A673 (cell line): Measurements from ENCODE around the gene PAM16. TPM values are rescaled to one million over a fixed set of nuclear protein-coding genes. Genes with fewer than 3 reads are reported as not detected.

Experiments used
- BruUV-seq: library from RNA; stranded (reverse); fragments of 400-500 nt; replicated peaks from 2 replicates; lab custom pipeline; 2021; lab: Mats Ljungman, UMichigan
- CTCF ChIA-PET: fragments of 300-600 bp; sonication (Branson Sonifier 250); formaldehyde crosslinking; loops from one replicate; lab custom pipeline; 2022; ENCODE audit warnings: antibody characterized with exemption; lab: Charles Lee
- POLR2A ChIA-PET: fragments of 300-600 bp; sonication (Branson Sonifier 250); formaldehyde crosslinking; loops from one replicate; lab custom pipeline; 2022; ENCODE audit warnings: antibody characterized with exemption; ENCODE audit not compliant: low non-redundant PET; lab: Charles Lee
- DNase-seq: peaks from one replicate; pipeline ENCODE4 v3.0.0-alpha.2; 2015; ENCODE audit warnings: low spot score
- H3K27ac ChIP-seq: fragments of 200-600 bp; sonication (generic); 2 replicates; pipeline ENCODE4 v1.5.1; 2016; ENCODE audit warnings: mixed run types, low read depth, mild to moderate bottlenecking, mixed read lengths, antibody characterized with exemption, low read length; ENCODE audit not compliant: poor library complexity, severe bottlenecking
- H3K27me3 ChIP-seq: fragments of 200-600 bp; sonication (generic); replicated peaks from 2 replicates; pipeline ENCODE4 v1.6.1; 2017; ENCODE audit warnings: mixed run types, low read depth, mild to moderate bottlenecking, mixed read lengths, antibody characterized with exemption, low read length; ENCODE audit not compliant: insufficient read depth, poor library complexity
- H3K36me3 ChIP-seq: fragments of 200-600 bp; sonication (generic); 2 replicates; pipeline ENCODE4 v1.6.1; 2016; ENCODE audit warnings: mixed run types, mild to moderate bottlenecking, mixed read lengths, antibody characterized with exemption, low read length; ENCODE audit not compliant: insufficient read depth, poor library complexity, severe bottlenecking
- H3K4me1 ChIP-seq: fragments of 200-600 bp; sonication (generic); 2 replicates; pipeline ENCODE4 v1.6.1; 2017; ENCODE audit warnings: mixed run types, mild to moderate bottlenecking, mixed read lengths, antibody characterized with exemption, low read length; ENCODE audit not compliant: insufficient read depth, poor library complexity, severe bottlenecking
- H3K4me3 ChIP-seq: fragments of 200-600 bp; sonication (generic); 2 replicates; pipeline ENCODE4 v1.5.1; 2016; ENCODE audit warnings: low read depth, mixed run types, mild to moderate bottlenecking, mixed read lengths, low read length; ENCODE audit not compliant: poor library complexity, severe bottlenecking
- H3K9me3 ChIP-seq: fragments of 200-600 bp; sonication (generic); 2 replicates; pipeline ENCODE4 v1.6.1; 2016; ENCODE audit warnings: mixed run types, low read depth, mild to moderate bottlenecking, mixed read lengths, antibody characterized with exemption, low read length; ENCODE audit not compliant: poor library complexity, severe bottlenecking
- CTCF ChIP-seq: fragments of 300-800, 200-600 bp; sonication (generic); conservative IDR thresholded peaks from 2 replicates; pipeline ENCODE4 v1.5.1; 2017; ENCODE audit warnings: low read depth, mild to moderate bottlenecking, antibody characterized with exemption, low read length, moderate library complexity, mixed read lengths
- EZH2 ChIP-seq: fragments of 200-600 bp; sonication (generic); IDR thresholded peaks from 2 replicates; pipeline ENCODE4 v1.6.1; 2017; ENCODE audit warnings: borderline replicate concordance, low read depth, mild to moderate bottlenecking, mixed read lengths, antibody characterized with exemption, low read length; ENCODE audit not compliant: poor library complexity, severe bottlenecking
- intact Hi-C: fragments of 100-400 bp; cut with micrococcal nuclease; formaldehyde crosslinking; loops from one replicate; pipeline ENCODE4 v1.10.0; 2022; ENCODE audit not compliant: unreplicated experiment
- total RNA-seq: library from RNA; stranded (reverse); gene quantifications from 2 replicates; pipeline ENCODE4 v1.2.3, GENCODE V29; 2021

PAM16 gene
- total RNA-seq, 1 experiment from 2014 or later: 90.3 TPM

GRCh38 chr16:4318451-4318910 is 32.6 kb downstream of the PAM16 start:
- no peak for DNase-seq
- BruUV-seq: TSS peak; percentile 58
- H3K27me3 ChIP-seq: no peaks in the 10 kb centered on the region
- H3K4me3 ChIP-seq: no peak overlapping the region
- no peak for TF ChIP-seq CTCF
- no peak for TF ChIP-seq EZH2
- H3K9me3 ChIP-seq: no peaks in the 10 kb centered on the region
- intact Hi-C loops: no loop called here
- H3K4me1 ChIP-seq: peaks cover 31% of the 10 kb centered on the region
- ChIA-PET CTCF (no interaction called here), POLR2A (no interaction called here)
- H3K27ac ChIP-seq: peak overlapping the region; percentile 14
- no peaks in the 10 kb centered on the region for H3K36me3 ChIP-seq

- Histone ChIP-seq H3K36me3 (no peaks in the 10 kb centered on the region), H3K27me3 (no peaks in the 10 kb centered on the region), H3K27ac (no peak overlapping the region), H3K4me1 (peaks cover 30% of the 10 kb centered on the region), H3K9me3 (no peaks in the 10 kb centered on the region), H3K4me3 (no peak overlapping the region)
- POLR2A ChIA-PET: no interaction called here
- DNase-seq: no peak
- no TSS peak for BruUV-seq
- CTCF ChIA-PET: interaction anchor here (0.6 kb wide), 1 partner anchor 85 kb away, joined by 3 read pairs; no protein-coding TSS in a partner anchor
- no peak for TF ChIP-seq EZH2
- TF ChIP-seq CTCF: no peak
- intact Hi-C loops: no loop called here
These were observed 33.3 kb downstream of the PAM16 start for GRCh38 chr16:4317532-4318450.

GRCh38 chr16:4316864-4317531 is 34.1 kb downstream of the PAM16 start:
- H3K27me3 ChIP-seq: no peaks in the 10 kb centered on the region
- POLR2A ChIA-PET: no interaction called here
- CTCF ChIA-PET: interaction anchor here (0.6 to 1.4 kb wide), 2 partner anchors 11 to 84 kb away, joined by 3 to 6 read pairs; no protein-coding TSS in a partner anchor
- no TSS peak for BruUV-seq
- H3K4me1 ChIP-seq: peaks cover 30% of the 10 kb centered on the region
- H3K36me3 ChIP-seq: no peaks in the 10 kb centered on the region
- no peak for TF ChIP-seq CTCF
- no peak for TF ChIP-seq EZH2
- peak overlapping the region; percentile 77 for H3K27ac ChIP-seq
- no peak for DNase-seq
- intact Hi-C loops: no loop called here
- H3K4me3 ChIP-seq: peak overlapping the region; percentile 85
- H3K9me3 ChIP-seq: no peaks in the 10 kb centered on the region
